ENCODE results near the gene DPM2. TPM values are rescaled to one million over a fixed set of nuclear protein-coding genes. Genes with fewer than 3 reads are reported as not detected.

Gene DPM2
- total and polyA plus RNA-seq, 7 experiments from 2014 or later: 29.1 to 84.4 (median 39.5) TPM

GRCh38 chr9:127977884-127978647 is 40.4 kb upstream of the DPM2 start:
- peaks cover 9 to 50% (median 43%) of the 10 kb centered on the region in 5 donors for H3K36me3 Mint-ChIP-seq
- DNase-seq (no peak), ATAC-seq (no peak)
- peak overlapping the region; percentile 81 to 98 (median 96) for H3K27ac Mint-ChIP-seq
- H3K27me3 Mint-ChIP-seq: no peaks in the 10 kb centered on the region
- peaks cover 0 to 66% (median 11%) of the 10 kb centered on the region in 3 experiments for H3K36me3 ChIP-seq (ENCODE audit: control insufficient read depth in 2 of 3, insufficient read depth in 3 of 3, low read length in 3 of 3)
- H3K4me1 ChIP-seq (ENCODE audit: control insufficient read depth in 2 of 2, insufficient read depth in 2 of 2, low read length in 2 of 2): peaks cover 28 to 53% of the 10 kb centered on the region in 2 donors
- CTCF ChIA-PET: interaction anchor here (1.1 to 16.4 kb wide), 5 partner anchors 22 to 103 kb away, joined by 3 to 262 read pairs (median 13); no protein-coding TSS in a partner anchor
- H3K4me1 Mint-ChIP-seq: peaks cover 40 to 61% (median 44%) of the 10 kb centered on the region in 7 donors
- H3K27ac ChIP-seq (ENCODE audit: low read depth, low read length): peak overlapping the region; percentile 84
- peak overlapping the region; percentile 93 for H3K4me3 ChIP-seq (ENCODE audit: low read length)
- intact Hi-C loops (cut with micrococcal nuclease): no loop called here
- POLR2A ChIA-PET: interaction anchor here (0.6 to 61.3 kb wide), 6 partner anchors 6 to 123 kb away, joined by 3 to 1719 read pairs (median 758); partner anchors contain the start of genes DPM2 and EEIG1
- H3K9me3 ChIP-seq (ENCODE audit: control insufficient read depth in 2 of 3, low read length in 3 of 3): no peaks in the 10 kb centered on the region
- H3K9me3 Mint-ChIP-seq: no peaks in the 10 kb centered on the region
- H3K27me3 ChIP-seq (ENCODE audit: control insufficient read depth in 2 of 2, insufficient read depth in 2 of 2, low read length in 2 of 2): no peaks in the 10 kb centered on the region
- peak overlapping the region; percentile 89 to 99 (median 96) for H3K4me3 Mint-ChIP-seq

- Histone ChIP-seq H3K4me3 (ENCODE audit: low read length) (peak overlapping the region; percentile 93), H3K4me1 (ENCODE audit: control insufficient read depth in 2 of 2, insufficient read depth in 2 of 2, low read length in 2 of 2) (peaks cover 27 to 62% of the 10 kb centered on the region in 2 donors), H3K9me3 (ENCODE audit: control insufficient read depth in 2 of 3, low read length in 3 of 3) (no peaks in the 10 kb centered on the region), H3K27me3 (ENCODE audit: control insufficient read depth in 2 of 2, insufficient read depth in 2 of 2, low read length in 2 of 2) (no peaks in the 10 kb centered on the region), H3K27ac (ENCODE audit: low read depth, low read length) (peak overlapping the region; percentile 84), H3K36me3 (ENCODE audit: control insufficient read depth in 2 of 3, insufficient read depth in 3 of 3, low read length in 3 of 3) (peaks cover 0 to 70% (median 11%) of the 10 kb centered on the region in 3 experiments)
- ATAC-seq (no peak), DNase-seq (peak in 3 of 9 donors; percentile 5 to 24 (median 19))
- Mint-ChIP-seq H3K4me1 (peaks cover 39 to 62% (median 40%) of the 10 kb centered on the region in 7 donors), H3K27me3 (no peaks in the 10 kb centered on the region), H3K4me3 (peak overlapping the region; percentile 89 to 99 (median 96)), H3K36me3 (peaks cover 9 to 58% (median 46%) of the 10 kb centered on the region in 5 donors), H3K27ac (peak overlapping the region; percentile 38 to 98 (median 96)), H3K9me3 (no peaks in the 10 kb centered on the region)
- intact Hi-C loops (cut with micrococcal nuclease): no loop called here
- CTCF ChIA-PET: interaction anchor here (0.6 to 16.4 kb wide), 9 partner anchors 15 to 103 kb away, joined by 3 to 262 read pairs (median 4); no protein-coding TSS in a partner anchor
- POLR2A ChIA-PET: interaction anchor here (0.7 to 61.3 kb wide), 5 partner anchors 7 to 121 kb away, joined by 3 to 1719 read pairs (median 1511); partner anchors contain the start of genes DPM2, EEIG1 and SLC25A25
Measured at GRCh38 chr9:127977009-127977883, 39.6 kb upstream of the DPM2 start.

GRCh38 chr9:127976498-127976897 is 38.8 kb upstream of the DPM2 start:
- H3K9me3 Mint-ChIP-seq: no peaks in the 10 kb centered on the region
- Histone ChIP-seq H3K36me3 (ENCODE audit: control insufficient read depth in 2 of 3, insufficient read depth in 3 of 3, low read length in 3 of 3) (peaks cover 0 to 75% (median 11%) of the 10 kb centered on the region in 3 experiments), H3K4me1 (ENCODE audit: control insufficient read depth in 2 of 2, insufficient read depth in 2 of 2, low read length in 2 of 2) (peaks cover 22 to 64% of the 10 kb centered on the region in 2 donors), H3K9me3 (ENCODE audit: control insufficient read depth in 2 of 3, low read length in 3 of 3) (no peaks in the 10 kb centered on the region), H3K27me3 (ENCODE audit: control insufficient read depth in 2 of 2, insufficient read depth in 2 of 2, low read length in 2 of 2) (no peaks in the 10 kb centered on the region), H3K27ac (ENCODE audit: low read depth, low read length) (peak overlapping the region; percentile 84), H3K4me3 (ENCODE audit: low read length) (peak overlapping the region; percentile 93)
- intact Hi-C loops (cut with micrococcal nuclease): loop anchor here in 1 of 2 donors (1.0 kb wide), 1 partner anchor 59 kb away; no protein-coding TSS in a partner anchor
- no peaks in the 10 kb centered on the region for H3K27me3 Mint-ChIP-seq
- no peak for ATAC-seq
- ChIA-PET POLR2A (interaction anchor here (0.7 to 61.3 kb wide), 5 partner anchors 8 to 122 kb away, joined by 3 to 1719 read pairs (median 1511); partner anchors contain the start of genes DPM2, EEIG1 and SLC25A25), CTCF (interaction anchor here (0.6 to 16.4 kb wide), 7 partner anchors 15 to 89 kb away, joined by 3 to 262 read pairs (median 4); no protein-coding TSS in a partner anchor)
- H3K4me1 Mint-ChIP-seq: peaks cover 38 to 64% (median 42%) of the 10 kb centered on the region in 7 donors
- H3K27ac Mint-ChIP-seq: peak overlapping the region; percentile 53 to 98 (median 96)
- H3K36me3 Mint-ChIP-seq: peaks cover 9 to 62% (median 49%) of the 10 kb centered on the region in 5 donors
- peak overlapping the region; percentile 89 to 99 (median 96) for H3K4me3 Mint-ChIP-seq
- DNase-seq: peak in 8 of 9 donors; percentile 8 to 67 (median 58)

GRCh38 chr9:127975376-127976315 is 38.0 kb upstream of the DPM2 start:
- DNase-seq: peak in 2 of 9 donors; percentile 15 to 22
- peak overlapping the region; percentile 89 to 99 (median 96) for H3K4me3 Mint-ChIP-seq
- intact Hi-C loops (cut with micrococcal nuclease): loop anchor here in 1 of 2 donors (1.0 kb wide), 1 partner anchor 60 kb away; no protein-coding TSS in a partner anchor
- POLR2A ChIA-PET: interaction anchor here (1.6 to 61.3 kb wide), 4 partner anchors 8 to 96 kb away, joined by 4 to 1719 read pairs (median 1615); partner anchors contain the start of genes DPM2 and EEIG1
- ATAC-seq: no peak
- Histone ChIP-seq H3K27ac (ENCODE audit: low read depth, low read length) (peak overlapping the region; percentile 84), H3K27me3 (ENCODE audit: control insufficient read depth in 2 of 2, insufficient read depth in 2 of 2, low read length in 2 of 2) (no peaks in the 10 kb centered on the region), H3K9me3 (ENCODE audit: control insufficient read depth in 2 of 3, low read length in 3 of 3) (no peaks in the 10 kb centered on the region), H3K36me3 (ENCODE audit: control insufficient read depth in 2 of 3, insufficient read depth in 3 of 3, low read length in 3 of 3) (peaks cover 0 to 75% (median 11%) of the 10 kb centered on the region in 3 experiments), H3K4me3 (ENCODE audit: low read length) (peak overlapping the region; percentile 93), H3K4me1 (ENCODE audit: control insufficient read depth in 2 of 2, insufficient read depth in 2 of 2, low read length in 2 of 2) (peaks cover 18 to 68% of the 10 kb centered on the region in 2 donors)
- H3K27ac Mint-ChIP-seq: peak overlapping the region; percentile 53 to 98 (median 96)
- peaks cover 9 to 63% (median 50%) of the 10 kb centered on the region in 5 donors for H3K36me3 Mint-ChIP-seq
- peaks cover 38 to 67% (median 47%) of the 10 kb centered on the region in 7 donors for H3K4me1 Mint-ChIP-seq
- CTCF ChIA-PET: interaction anchor here (0.6 to 16.4 kb wide), 8 partner anchors 10 to 129 kb away, joined by 3 to 262 read pairs (median 4); no protein-coding TSS in a partner anchor
- no peaks in the 10 kb centered on the region for H3K27me3 Mint-ChIP-seq
- H3K9me3 Mint-ChIP-seq: no peaks in the 10 kb centered on the region

- ChIA-PET CTCF (interaction anchor here (0.6 to 16.4 kb wide), 9 partner anchors 8 to 130 kb away, joined by 3 to 262 read pairs (median 5); no protein-coding TSS in a partner anchor), POLR2A (interaction anchor here (0.9 to 61.3 kb wide), 6 partner anchors 8 to 130 kb away, joined by 3 to 1719 read pairs (median 758); partner anchors contain the start of genes DPM2 and EEIG1)
- Mint-ChIP-seq H3K4me3 (peak overlapping the region; percentile 89 to 99 (median 96)), H3K27me3 (no peaks in the 10 kb centered on the region), H3K4me1 (peaks cover 47 to 75% (median 56%) of the 10 kb centered on the region in 7 donors), H3K27ac (peak overlapping the region; percentile 88 to 99 (median 97)), H3K9me3 (no peaks in the 10 kb centered on the region), H3K36me3 (peaks cover 9 to 70% (median 52%) of the 10 kb centered on the region in 5 donors)
- peak overlapping the region; percentile 84 for H3K27ac ChIP-seq (ENCODE audit: low read depth, low read length)
- no peak for DNase-seq
- peaks cover 0 to 70% (median 11%) of the 10 kb centered on the region in 3 experiments for H3K36me3 ChIP-seq (ENCODE audit: control insufficient read depth in 2 of 3, insufficient read depth in 3 of 3, low read length in 3 of 3)
- no peaks in the 10 kb centered on the region for H3K27me3 ChIP-seq (ENCODE audit: control insufficient read depth in 2 of 2, insufficient read depth in 2 of 2, low read length in 2 of 2)
- no peaks in the 10 kb centered on the region for H3K9me3 ChIP-seq (ENCODE audit: control insufficient read depth in 2 of 3, low read length in 3 of 3)
- H3K4me1 ChIP-seq (ENCODE audit: control insufficient read depth in 2 of 2, insufficient read depth in 2 of 2, low read length in 2 of 2): peaks cover 20 to 76% of the 10 kb centered on the region in 2 donors
- intact Hi-C loops (cut with micrococcal nuclease): loop anchor here in 1 of 2 donors (5.0 kb wide), 1 partner anchor 32 kb away; no protein-coding TSS in a partner anchor
- no peak for ATAC-seq
- peak overlapping the region; percentile 93 for H3K4me3 ChIP-seq (ENCODE audit: low read length)
Measured at GRCh38 chr9:127974769-127975261, 37.2 kb upstream of the DPM2 start.
